Muscle layer of colon (tissue), 2 donors: ENCODE results near the gene PHLDA3.
A peak's percentile ranks its signal among the peaks of the same experiment; 100 is the strongest.

Experiments used
- H3K27ac ChIP-seq: one replicate; pipeline ENCODE4 v1.7.0; 2013; ENCODE audit warnings: low read depth, mild to moderate bottlenecking, low read length, moderate library complexity
- H3K27me3 ChIP-seq, 2 donors: one replicate each; pipeline ENCODE4 v1.7.0; 2013; ENCODE audit warnings: low read length in 2 of 2, mild to moderate bottlenecking in 2 of 2; ENCODE audit not compliant: insufficient read depth in 2 of 2, control insufficient read depth in 1 of 2
- H3K36me3 ChIP-seq: one replicate; pipeline ENCODE4 v1.7.0; 2013; ENCODE audit warnings: mild to moderate bottlenecking, low read length; ENCODE audit not compliant: insufficient read depth
- H3K4me1 ChIP-seq: one replicate; pipeline ENCODE4 v1.7.0; 2013; ENCODE audit warnings: mild to moderate bottlenecking, low read length; ENCODE audit not compliant: insufficient read depth
- H3K4me3 ChIP-seq, 2 donors: one replicate each; pipeline ENCODE4 v1.7.0; 2013; ENCODE audit warnings: low read length in 2 of 2, low read depth in 1 of 2, mild to moderate bottlenecking in 1 of 2, moderate library complexity in 1 of 2
- H3K9ac ChIP-seq: one replicate; pipeline ENCODE4 v1.7.0; 2013; ENCODE audit warnings: low read length
- H3K9me3 ChIP-seq: one replicate; pipeline ENCODE4 v1.7.0; 2013; ENCODE audit warnings: mild to moderate bottlenecking, low read length
- donor health status: abdominal sarcoma.
- donor health status: Adenocarcinoma of cecum.

PHLDA3 gene

GRCh38 chr1:201510734-201511133 lies 41.7 kb upstream of the PHLDA3 start:
- no peaks in the 10 kb centered on the region for H3K36me3 ChIP-seq
- H3K27ac ChIP-seq, result no peak overlapping the region
- H3K9ac ChIP-seq, result no peak overlapping the region
- no peak overlapping the region for H3K4me3 ChIP-seq
- H3K4me1 ChIP-seq, result peaks cover 38% of the 10 kb centered on the region
- no peaks in the 10 kb centered on the region for H3K9me3 ChIP-seq
- H3K27me3 ChIP-seq, result no peaks in the 10 kb centered on the region

- peak overlapping the region; percentile 71 for H3K27ac ChIP-seq
- H3K27me3 ChIP-seq, result no peaks in the 10 kb centered on the region
- no peak overlapping the region for H3K9ac ChIP-seq
- no peaks in the 10 kb centered on the region for H3K36me3 ChIP-seq
- peaks cover 42% of the 10 kb centered on the region for H3K4me1 ChIP-seq
- no peaks in the 10 kb centered on the region for H3K9me3 ChIP-seq
- no peak overlapping the region for H3K4me3 ChIP-seq
These were observed 40.8 kb upstream of the PHLDA3 start for GRCh38 chr1:201509601-201510374.

- Histone ChIP-seq H3K4me3 (no peak overlapping the region), H3K9me3 (no peaks in the 10 kb centered on the region), H3K36me3 (peaks cover 6% of the 10 kb centered on the region), H3K9ac (no peak overlapping the region), H3K4me1 (peaks cover 42% of the 10 kb centered on the region), H3K27ac (peak overlapping the region; percentile 71), H3K27me3 (no peaks in the 10 kb centered on the region)
These were observed 39.8 kb upstream of the PHLDA3 start for GRCh38 chr1:201508809-201509208.

GRCh38 chr1:201507360-201507675 lies 38.3 kb upstream of the PHLDA3 start:
- peak overlapping the region; percentile 63 for H3K9ac ChIP-seq
- H3K27me3 ChIP-seq, result no peaks in the 10 kb centered on the region
- H3K4me3 ChIP-seq, result peak overlapping the region; percentile 92 to 96
- peaks cover 43% of the 10 kb centered on the region for H3K4me1 ChIP-seq
- H3K9me3 ChIP-seq, result no peaks in the 10 kb centered on the region
- H3K36me3 ChIP-seq, result peaks cover 16% of the 10 kb centered on the region
- peak overlapping the region; percentile 99 for H3K27ac ChIP-seq

- Histone ChIP-seq H3K27me3 (no peaks in the 10 kb centered on the region), H3K4me3 (peak within 1 kb of the TSS; percentile 92 to 96), H3K36me3 (peaks cover 17% of the 10 kb centered on the region), H3K27ac (peak within 1 kb of the TSS; percentile 99), H3K4me1 (peaks cover 42% of the 10 kb centered on the region), H3K9ac (peak within 1 kb of the TSS; percentile 98), H3K9me3 (no peaks in the 10 kb centered on the region)
These were observed 37.8 kb upstream of the PHLDA3 start, which contains the start of gene CSRP1 for GRCh38 chr1:201506557-201507359. Gene CSRP1 (minus strand): TSS chr1:201507123. CDS start chr1:201496303, 10,820 bp downstream.

GRCh38 chr1:201506092-201506491 lies 37.1 kb upstream of the PHLDA3 start:
- no peaks in the 10 kb centered on the region for H3K9me3 ChIP-seq

GRCh38 chr1:201505503-201505890 lies 36.5 kb upstream of the PHLDA3 start:
- peaks cover 17% of the 10 kb centered on the region for H3K36me3 ChIP-seq
- peak overlapping the region; percentile 99 for H3K27ac ChIP-seq
- peaks cover 50% of the 10 kb centered on the region for H3K4me1 ChIP-seq
- peak overlapping the region; percentile 98 for H3K9ac ChIP-seq
- H3K9me3 ChIP-seq, result no peaks in the 10 kb centered on the region
- H3K4me3 ChIP-seq, result peak overlapping the region; percentile 92 to 96
- H3K27me3 ChIP-seq, result no peaks in the 10 kb centered on the region

More at GRCh38 chr1:201506092-201506491, 37.1 kb upstream of the PHLDA3 start:
- Histone ChIP-seq H3K4me1 (peaks cover 44% of the 10 kb centered on the region), H3K27me3 (no peaks in the 10 kb centered on the region), H3K27ac (peak overlapping the region; percentile 99), H3K36me3 (peaks cover 17% of the 10 kb centered on the region), H3K4me3 (peak overlapping the region; percentile 92 to 96), H3K9ac (peak overlapping the region; percentile 98)

- Histone ChIP-seq H3K27ac (peak overlapping the region; percentile 99), H3K4me1 (peaks cover 56% of the 10 kb centered on the region), H3K36me3 (peaks cover 22% of the 10 kb centered on the region), H3K9me3 (no peaks in the 10 kb centered on the region), H3K4me3 (peak overlapping the region; percentile 92 to 96), H3K27me3 (no peaks in the 10 kb centered on the region), H3K9ac (peak overlapping the region; percentile 98)
These were observed 36.0 kb upstream of the PHLDA3 start for GRCh38 chr1:201504799-201505502.

GRCh38 chr1:201504179-201504631 lies 35.2 kb upstream of the PHLDA3 start:
- peaks cover 62% of the 10 kb centered on the region for H3K4me1 ChIP-seq
- H3K4me3 ChIP-seq, result peak overlapping the region; percentile 92 to 96
- H3K36me3 ChIP-seq, result peaks cover 29% of the 10 kb centered on the region
- peak overlapping the region; percentile 98 for H3K9ac ChIP-seq
- H3K27ac ChIP-seq, result peak overlapping the region; percentile 99
- H3K27me3 ChIP-seq, result no peaks in the 10 kb centered on the region
- no peaks in the 10 kb centered on the region for H3K9me3 ChIP-seq

- no peaks in the 10 kb centered on the region for H3K9me3 ChIP-seq
- peak overlapping the region; percentile 99 for H3K27ac ChIP-seq
- peaks cover 35% of the 10 kb centered on the region for H3K36me3 ChIP-seq
- no peaks in the 10 kb centered on the region for H3K27me3 ChIP-seq
- H3K4me1 ChIP-seq, result peaks cover 62% of the 10 kb centered on the region
- H3K4me3 ChIP-seq, result peak overlapping the region; percentile 92 to 96
- H3K9ac ChIP-seq, result peak overlapping the region; percentile 98
These were observed 34.6 kb upstream of the PHLDA3 start for GRCh38 chr1:201503397-201504176.
